ENCODE measurements around the gene TRPM2.

GRCh38 chr21:44381874-44382273 is 28.5 kb downstream of the TRPM2 start:
- no peak for TF ChIP-seq POLR2AphosphoS5 (IDR thresholded peaks at IDR 0.05)
- TF ChIP-seq CTCF (IDR thresholded peaks at IDR 0.05) = no peak
- TF ChIP-seq POLR2A (IDR thresholded peaks at IDR 0.05) = no peak

All from prostate gland (tissue), 2 donors.